Stimulated activated memory B cell treated with anti-CD40 and anti-IgM and Interleukin-4, amounts not matched to agents 10 μg/mL and 1 μg/mL and 100 μg/mL, for 72 hours (primary cell): ENCODE results near the gene RGS7.

ENCODE experiments used
- ATAC-seq: fragments of 150-1000 bp; cut with Tn5 transposase; 2 replicates; pipeline ENCODE4 v1.10.0; 2021
- H3K27ac Mint-ChIP-seq: one replicate; pipeline ENCODE4 v1.8.0; 2022; ENCODE audit warnings: mild to moderate bottlenecking, mixed read lengths
- H3K27me3 Mint-ChIP-seq: one replicate; pipeline ENCODE4 v1.8.0; 2022; ENCODE audit warnings: mixed read lengths
- H3K36me3 Mint-ChIP-seq: one replicate; pipeline ENCODE4 v1.8.0; 2022; ENCODE audit warnings: mixed read lengths
- H3K4me1 Mint-ChIP-seq: one replicate; pipeline ENCODE4 v1.8.0; 2022; ENCODE audit warnings: mixed read lengths
- H3K4me3 Mint-ChIP-seq: one replicate; pipeline ENCODE4 v1.8.0; 2022; ENCODE audit warnings: mild to moderate bottlenecking, moderate library complexity, mixed read lengths
- H3K9me3 Mint-ChIP-seq: one replicate; pipeline ENCODE4 v1.8.0; 2022; ENCODE audit warnings: mixed read lengths

The RGS7 gene

DNA sequence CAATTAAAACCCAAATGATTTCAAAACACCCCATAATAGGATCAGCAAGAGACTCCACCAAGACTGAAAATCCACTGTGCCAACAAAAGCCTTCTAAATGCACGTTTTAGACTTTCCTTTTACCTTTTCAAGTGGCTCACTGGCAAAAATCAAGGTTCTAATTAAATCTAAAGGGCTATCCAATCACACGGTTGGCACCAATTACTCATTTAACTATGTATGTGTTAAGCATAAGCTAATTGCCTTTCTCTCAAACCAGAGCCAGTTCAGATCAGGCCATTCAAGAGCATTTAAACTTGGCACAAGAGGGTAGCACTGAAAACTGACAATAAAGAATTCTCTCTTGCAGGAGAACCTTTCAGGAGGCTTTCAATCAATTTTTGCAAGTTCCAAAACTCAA, 139.5 kb downstream of the RGS7 start:
- Mint-ChIP-seq H3K4me3 (no peak overlapping the region), H3K9me3 (peaks cover 4% of the 10 kb centered on the region), H3K27me3 (no peaks in the 10 kb centered on the region), H3K4me1 (no peaks in the 10 kb centered on the region), H3K27ac (no peak overlapping the region), H3K36me3 (no peaks in the 10 kb centered on the region)
- no peak for ATAC-seq

DNA sequence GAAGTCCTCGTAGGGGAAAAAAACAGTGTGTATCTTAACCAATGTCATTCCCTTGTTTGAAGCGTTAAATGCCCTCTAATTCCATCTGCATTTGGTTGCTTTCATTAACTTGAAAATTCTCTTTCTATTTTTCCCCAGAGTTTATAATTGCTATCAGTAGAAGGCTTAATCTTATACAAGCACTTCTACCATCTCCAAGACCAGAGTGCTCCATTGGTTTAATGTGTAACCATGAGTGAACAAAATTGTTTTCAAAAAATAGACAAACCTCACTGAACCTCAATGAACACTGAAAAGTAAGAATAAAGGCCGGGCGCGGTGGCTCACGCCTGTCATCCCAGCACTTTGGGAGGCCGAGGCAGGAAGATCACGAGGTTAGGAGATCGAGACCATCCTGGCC, 141.3 kb downstream of the RGS7 start:
- no peaks in the 10 kb centered on the region for H3K27me3 Mint-ChIP-seq
- H3K27ac Mint-ChIP-seq = no peak overlapping the region
- peaks cover 2% of the 10 kb centered on the region for H3K9me3 Mint-ChIP-seq
- H3K4me3 Mint-ChIP-seq = no peak overlapping the region
- H3K36me3 Mint-ChIP-seq = no peaks in the 10 kb centered on the region
- H3K4me1 Mint-ChIP-seq = no peaks in the 10 kb centered on the region
- ATAC-seq = no peak

DNA sequence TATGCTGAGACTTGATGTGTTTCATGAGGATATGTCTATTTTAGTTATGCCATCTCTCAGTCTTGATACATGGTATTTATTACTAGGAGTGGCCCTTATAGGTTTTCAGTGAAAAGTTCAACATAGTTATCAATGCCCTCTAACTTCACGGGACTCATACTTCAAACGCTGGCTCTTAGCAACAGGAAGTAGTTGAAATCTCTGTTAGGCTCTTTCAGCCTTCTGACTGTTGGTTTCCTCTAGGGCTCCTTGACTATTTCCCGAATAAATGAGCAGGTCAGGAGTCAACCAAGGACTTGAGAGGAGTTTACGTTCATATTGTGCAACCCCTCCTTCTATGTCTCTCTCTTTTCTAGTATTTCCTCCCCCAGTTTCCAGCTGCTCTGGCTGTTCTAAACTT, 141.8 kb downstream of the RGS7 start:
- no peak for ATAC-seq
- Mint-ChIP-seq H3K4me1 (no peaks in the 10 kb centered on the region), H3K9me3 (no peaks in the 10 kb centered on the region), H3K4me3 (no peak overlapping the region), H3K36me3 (no peaks in the 10 kb centered on the region), H3K27ac (no peak overlapping the region), H3K27me3 (no peaks in the 10 kb centered on the region)

DNA sequence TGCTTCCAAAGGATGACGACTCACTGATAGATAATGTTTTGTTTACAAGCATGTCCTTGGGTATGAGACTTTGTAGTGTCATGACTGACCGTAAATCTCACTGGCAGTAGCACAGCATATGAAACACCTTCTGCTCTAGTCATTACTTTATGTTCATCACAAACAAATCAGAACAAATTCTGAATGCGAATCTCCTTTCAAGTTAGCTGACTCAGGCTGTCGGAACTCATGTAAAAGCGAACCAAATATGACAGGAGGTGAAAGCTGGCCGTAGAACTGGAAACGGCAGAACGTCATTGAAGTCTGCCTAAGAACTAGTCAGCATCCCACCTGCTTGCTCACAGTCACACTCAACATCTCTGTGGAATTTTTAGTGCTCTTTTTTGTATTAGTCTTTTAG, 143.9 kb downstream of the RGS7 start:
- no peak overlapping the region for H3K27ac Mint-ChIP-seq
- no peak for ATAC-seq
- H3K36me3 Mint-ChIP-seq = no peaks in the 10 kb centered on the region
- no peaks in the 10 kb centered on the region for H3K4me1 Mint-ChIP-seq
- H3K27me3 Mint-ChIP-seq = no peaks in the 10 kb centered on the region
- H3K4me3 Mint-ChIP-seq = no peak overlapping the region
- H3K9me3 Mint-ChIP-seq = no peaks in the 10 kb centered on the region

DNA sequence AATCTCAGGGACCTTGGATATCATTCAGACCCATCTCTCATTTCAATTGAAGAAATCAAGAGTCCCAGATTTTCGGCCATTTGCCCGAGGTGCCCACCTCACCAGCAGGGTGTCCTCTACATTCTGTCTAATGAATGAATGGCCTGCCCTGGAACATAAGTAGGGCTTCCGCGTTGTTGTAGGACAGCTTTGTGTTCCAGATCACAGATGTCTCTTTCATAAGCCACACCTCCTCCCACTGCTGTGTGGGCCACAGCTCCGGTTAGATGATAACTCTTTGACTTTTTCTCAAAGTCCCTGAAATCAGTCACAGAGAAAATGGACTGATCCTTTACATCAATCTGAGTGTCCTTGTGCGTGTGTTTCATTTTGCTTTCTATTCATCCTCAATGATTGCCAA, 144.4 kb downstream of the RGS7 start:
- no peak overlapping the region for H3K27ac Mint-ChIP-seq
- no peaks in the 10 kb centered on the region for H3K9me3 Mint-ChIP-seq
- H3K4me1 Mint-ChIP-seq = no peaks in the 10 kb centered on the region
- H3K4me3 Mint-ChIP-seq = no peak overlapping the region
- no peaks in the 10 kb centered on the region for H3K36me3 Mint-ChIP-seq
- H3K27me3 Mint-ChIP-seq = no peaks in the 10 kb centered on the region
- ATAC-seq = no peak

DNA sequence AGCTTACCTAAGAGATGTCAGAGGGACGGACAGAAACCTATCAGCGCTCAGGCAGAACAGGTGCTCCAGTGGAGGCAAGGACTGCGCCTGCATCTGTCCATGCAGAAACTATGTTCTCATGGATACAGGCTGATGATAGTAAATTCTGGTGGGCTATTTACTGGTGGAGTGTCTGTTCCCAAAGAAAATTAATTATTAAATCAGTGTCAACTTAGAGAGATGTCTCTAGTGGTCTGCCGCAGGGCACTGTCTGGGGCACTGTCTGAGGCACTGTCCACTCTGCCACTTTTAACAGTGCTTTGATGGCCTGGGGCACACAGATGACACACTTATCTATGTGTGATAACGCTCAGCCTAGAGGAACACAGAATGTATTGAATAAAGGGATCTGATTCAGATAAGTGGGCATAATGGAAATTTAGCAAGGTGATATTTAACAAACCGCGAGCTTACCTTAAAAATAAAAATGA, 148.1 kb downstream of the RGS7 start:
- Mint-ChIP-seq H3K4me3 (no peak overlapping the region), H3K4me1 (no peaks in the 10 kb centered on the region), H3K9me3 (peaks cover 6% of the 10 kb centered on the region), H3K27ac (no peak overlapping the region), H3K36me3 (no peaks in the 10 kb centered on the region), H3K27me3 (no peaks in the 10 kb centered on the region)
- ATAC-seq = no peak

DNA sequence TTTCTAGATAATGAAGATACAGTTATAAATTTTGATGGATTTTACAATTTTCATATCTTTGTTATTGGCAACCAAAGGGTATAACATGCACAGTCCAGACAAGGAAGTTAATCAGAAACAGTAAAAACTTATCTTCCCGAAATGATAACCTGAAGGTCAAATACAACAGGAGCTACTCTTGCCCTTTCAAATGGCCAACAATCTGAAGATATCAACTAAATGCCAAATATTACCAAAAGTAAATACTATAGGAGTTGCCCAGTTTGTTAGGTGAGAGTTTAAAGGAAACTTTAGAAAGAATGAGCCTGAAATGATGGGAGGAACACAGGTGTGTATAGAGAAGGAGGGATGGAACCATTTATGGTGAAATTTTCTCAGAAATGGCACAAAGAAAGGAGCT, 153.2 kb downstream of the RGS7 start:
- H3K27ac Mint-ChIP-seq = no peak overlapping the region
- H3K4me3 Mint-ChIP-seq = no peak overlapping the region
- no peaks in the 10 kb centered on the region for H3K27me3 Mint-ChIP-seq
- H3K9me3 Mint-ChIP-seq = peaks cover 6% of the 10 kb centered on the region
- no peak for ATAC-seq
- no peaks in the 10 kb centered on the region for H3K36me3 Mint-ChIP-seq
- peaks cover 5% of the 10 kb centered on the region for H3K4me1 Mint-ChIP-seq

DNA sequence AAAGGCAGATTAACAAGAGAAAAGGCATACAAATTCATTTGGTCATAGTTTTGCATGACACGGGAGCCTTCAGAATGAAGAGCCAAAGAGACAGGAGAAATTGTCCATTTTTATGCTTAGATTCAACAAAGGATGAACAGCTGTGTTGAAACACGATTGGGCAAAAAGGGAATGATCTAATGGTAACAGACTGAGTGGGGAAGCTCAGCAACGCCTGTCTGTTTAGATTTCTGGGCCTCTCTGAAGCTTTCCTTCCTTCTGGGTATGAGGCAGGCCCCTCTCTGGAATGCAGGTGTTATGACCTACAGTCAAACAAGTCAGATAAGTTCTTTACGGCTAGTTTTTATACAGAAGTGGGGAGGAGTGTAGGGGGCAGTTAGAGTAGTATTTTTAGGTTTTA, 154.6 kb downstream of the RGS7 start:
- no peak for ATAC-seq

DNA sequence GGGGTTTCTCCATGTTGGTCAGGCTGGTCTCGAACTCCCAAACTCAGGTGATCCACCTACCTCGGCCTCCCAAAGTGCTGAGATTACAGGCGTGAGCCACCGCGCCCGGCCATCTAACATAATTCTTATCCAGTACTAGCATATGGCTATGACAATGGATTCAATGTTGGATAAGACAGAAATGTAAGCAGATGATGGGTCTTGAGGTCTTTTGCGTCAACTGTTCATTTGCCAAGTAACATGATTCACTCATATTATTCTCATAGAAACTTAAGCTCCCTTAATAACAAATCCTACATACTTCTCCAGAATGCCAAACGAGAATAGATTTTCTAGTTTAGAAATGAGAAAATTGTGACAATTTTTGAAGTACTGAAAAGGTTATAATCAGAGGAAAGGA, 170.3 kb downstream of the RGS7 start:
- Mint-ChIP-seq H3K36me3 (no peaks in the 10 kb centered on the region), H3K27ac (no peak overlapping the region), H3K27me3 (no peaks in the 10 kb centered on the region), H3K9me3 (no peaks in the 10 kb centered on the region), H3K4me3 (no peak overlapping the region), H3K4me1 (no peaks in the 10 kb centered on the region)
- no peak for ATAC-seq

More for the DNA sequence above, 154.6 kb downstream of the RGS7 start:
- Mint-ChIP-seq H3K36me3 (no peaks in the 10 kb centered on the region), H3K4me1 (peaks cover 5% of the 10 kb centered on the region), H3K27me3 (no peaks in the 10 kb centered on the region), H3K4me3 (no peak overlapping the region), H3K9me3 (peaks cover 6% of the 10 kb centered on the region), H3K27ac (no peak overlapping the region)

DNA sequence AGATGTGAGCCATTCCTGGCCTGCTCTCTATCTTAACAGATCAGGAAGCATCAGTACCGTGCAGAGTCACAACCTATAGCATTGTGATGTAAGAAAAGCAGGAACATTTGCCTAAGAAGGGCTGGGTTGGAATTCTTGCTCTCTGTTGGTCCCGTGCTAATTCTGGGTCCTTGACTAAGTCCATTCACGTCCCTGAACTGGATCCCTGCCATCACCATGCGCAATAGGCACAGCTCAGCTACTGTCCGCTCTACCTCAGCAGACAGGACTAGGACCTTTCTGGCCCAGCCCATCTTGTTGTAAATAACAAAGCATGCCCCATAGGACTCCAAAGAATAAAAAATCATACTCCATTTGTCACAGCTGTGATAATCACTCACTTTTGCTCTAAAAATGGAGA, 175.0 kb downstream of the RGS7 start:
- no peak overlapping the region for H3K27ac Mint-ChIP-seq
- no peaks in the 10 kb centered on the region for H3K4me1 Mint-ChIP-seq
- H3K36me3 Mint-ChIP-seq = no peaks in the 10 kb centered on the region
- no peak for ATAC-seq
- no peak overlapping the region for H3K4me3 Mint-ChIP-seq
- H3K9me3 Mint-ChIP-seq = peaks cover 2% of the 10 kb centered on the region
- no peaks in the 10 kb centered on the region for H3K27me3 Mint-ChIP-seq

DNA sequence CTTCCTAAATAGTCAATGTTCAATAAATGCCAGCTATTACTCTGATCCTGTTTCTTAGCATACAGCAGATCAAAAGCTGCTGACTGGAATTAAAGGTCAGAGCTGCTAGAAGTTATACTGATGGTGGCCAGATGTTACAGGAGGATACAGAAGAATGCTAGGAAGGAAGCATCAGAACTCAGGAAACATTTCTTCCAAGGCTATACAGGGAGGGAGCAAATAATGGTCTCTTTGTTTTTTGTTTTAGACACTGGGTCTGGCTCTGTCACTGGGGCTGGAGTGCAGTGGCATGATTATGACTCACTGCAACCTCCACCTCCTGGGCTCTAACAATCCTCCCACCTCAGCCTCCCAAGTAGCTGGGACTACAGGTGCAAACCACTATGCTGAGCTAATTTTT, 175.5 kb downstream of the RGS7 start:
- Mint-ChIP-seq H3K4me3 (no peak overlapping the region), H3K27me3 (no peaks in the 10 kb centered on the region), H3K27ac (no peak overlapping the region)

DNA sequence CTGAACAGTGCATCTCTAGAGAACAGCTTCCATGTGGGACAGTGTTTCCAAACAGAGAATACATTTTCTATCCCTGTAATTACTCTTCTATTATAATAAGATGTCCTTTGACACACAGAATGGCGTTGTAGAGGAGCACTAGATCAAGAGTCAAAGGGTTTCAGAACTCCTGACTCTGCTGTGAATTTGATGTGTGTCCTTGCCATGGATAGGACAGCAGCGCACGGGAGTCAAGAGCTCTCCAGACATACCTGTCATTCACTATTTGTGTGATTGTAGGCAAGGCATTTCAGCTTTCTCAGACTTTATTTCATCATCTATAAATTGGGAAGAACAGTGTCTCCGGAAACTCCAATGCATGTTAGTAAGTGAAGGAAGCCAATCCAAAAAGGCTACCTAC, 176.4 kb downstream of the RGS7 start:
- H3K27ac Mint-ChIP-seq = no peak overlapping the region
- no peaks in the 10 kb centered on the region for H3K4me1 Mint-ChIP-seq
- H3K9me3 Mint-ChIP-seq = peaks cover 3% of the 10 kb centered on the region
- H3K4me3 Mint-ChIP-seq = no peak overlapping the region
- no peaks in the 10 kb centered on the region for H3K36me3 Mint-ChIP-seq
- no peak for ATAC-seq
- no peaks in the 10 kb centered on the region for H3K27me3 Mint-ChIP-seq

More for the DNA sequence above, 175.5 kb downstream of the RGS7 start:
- ATAC-seq = no peak
- Mint-ChIP-seq H3K9me3 (peaks cover 3% of the 10 kb centered on the region), H3K4me1 (no peaks in the 10 kb centered on the region), H3K36me3 (no peaks in the 10 kb centered on the region)

DNA sequence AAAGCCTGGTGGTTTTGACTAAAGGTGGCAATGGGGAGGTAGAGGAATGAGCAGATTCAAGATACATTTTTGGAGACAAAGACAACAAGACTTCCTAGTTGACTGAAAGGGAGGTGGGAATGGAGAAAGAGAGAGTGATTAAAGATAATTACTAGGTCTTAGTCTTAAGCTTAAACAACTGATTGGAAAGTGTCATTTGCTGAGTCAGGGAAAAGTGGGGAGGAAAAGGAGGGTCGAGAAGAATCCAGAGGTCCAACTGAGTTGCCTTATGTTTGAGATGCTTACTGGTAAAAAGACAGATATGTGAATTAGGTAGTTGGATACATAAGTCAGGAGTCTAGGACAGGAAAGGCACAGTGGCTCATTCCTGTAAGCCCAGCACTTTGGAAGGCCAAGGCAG, 179.3 kb downstream of the RGS7 start:
- no peak for ATAC-seq
- Mint-ChIP-seq H3K27me3 (no peaks in the 10 kb centered on the region), H3K27ac (no peak overlapping the region), H3K4me3 (no peak overlapping the region), H3K9me3 (peaks cover 3% of the 10 kb centered on the region), H3K4me1 (no peaks in the 10 kb centered on the region), H3K36me3 (no peaks in the 10 kb centered on the region)

DNA sequence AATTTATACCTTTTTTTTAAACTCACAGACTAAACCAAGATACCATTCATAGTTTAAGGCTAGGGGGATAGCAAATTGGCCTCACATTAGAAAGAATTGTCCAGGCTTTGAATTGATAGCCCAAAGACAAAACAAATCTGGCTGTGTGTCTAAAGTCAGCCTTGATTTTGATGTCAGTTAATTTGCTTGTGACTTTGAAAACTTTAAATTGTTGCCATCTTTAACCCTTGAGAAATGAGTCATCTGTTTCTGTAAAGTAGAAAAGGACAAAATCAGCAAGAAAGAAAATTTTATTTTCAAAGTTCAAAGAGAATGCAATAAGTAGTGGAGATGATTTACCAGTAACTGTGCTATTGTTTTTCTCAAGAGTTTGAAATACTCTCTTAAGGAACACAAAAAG, 184.5 kb downstream of the RGS7 start:
- H3K36me3 Mint-ChIP-seq = no peaks in the 10 kb centered on the region
- H3K9me3 Mint-ChIP-seq = peaks cover 3% of the 10 kb centered on the region
- H3K4me3 Mint-ChIP-seq = no peak overlapping the region
- no peaks in the 10 kb centered on the region for H3K4me1 Mint-ChIP-seq
- H3K27me3 Mint-ChIP-seq = no peaks in the 10 kb centered on the region
- no peak for ATAC-seq
- H3K27ac Mint-ChIP-seq = no peak overlapping the region

DNA sequence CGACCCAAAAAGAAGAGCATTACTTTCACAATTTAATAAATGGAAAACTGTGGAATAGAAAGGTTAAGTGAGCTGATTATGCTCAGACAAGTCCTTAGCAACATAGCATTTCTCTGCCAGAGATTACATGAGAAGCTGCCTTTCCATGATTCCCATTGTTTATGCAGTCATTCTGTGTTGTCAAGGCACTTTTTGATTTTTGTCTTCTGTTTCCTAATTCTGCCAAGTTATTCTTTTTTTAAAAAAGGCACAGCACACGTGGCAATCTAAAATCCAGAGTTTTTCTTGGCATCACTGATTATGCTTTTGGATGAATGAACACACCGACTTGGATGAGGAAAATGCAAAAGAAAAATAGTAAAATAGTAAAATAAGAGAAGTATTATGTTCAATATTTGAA, 185.0 kb downstream of the RGS7 start:
- H3K4me1 Mint-ChIP-seq = no peaks in the 10 kb centered on the region
- H3K9me3 Mint-ChIP-seq = peaks cover 1% of the 10 kb centered on the region
- H3K27ac Mint-ChIP-seq = no peak overlapping the region
- no peaks in the 10 kb centered on the region for H3K27me3 Mint-ChIP-seq
- H3K4me3 Mint-ChIP-seq = no peak overlapping the region
- no peak for ATAC-seq
- no peaks in the 10 kb centered on the region for H3K36me3 Mint-ChIP-seq

DNA sequence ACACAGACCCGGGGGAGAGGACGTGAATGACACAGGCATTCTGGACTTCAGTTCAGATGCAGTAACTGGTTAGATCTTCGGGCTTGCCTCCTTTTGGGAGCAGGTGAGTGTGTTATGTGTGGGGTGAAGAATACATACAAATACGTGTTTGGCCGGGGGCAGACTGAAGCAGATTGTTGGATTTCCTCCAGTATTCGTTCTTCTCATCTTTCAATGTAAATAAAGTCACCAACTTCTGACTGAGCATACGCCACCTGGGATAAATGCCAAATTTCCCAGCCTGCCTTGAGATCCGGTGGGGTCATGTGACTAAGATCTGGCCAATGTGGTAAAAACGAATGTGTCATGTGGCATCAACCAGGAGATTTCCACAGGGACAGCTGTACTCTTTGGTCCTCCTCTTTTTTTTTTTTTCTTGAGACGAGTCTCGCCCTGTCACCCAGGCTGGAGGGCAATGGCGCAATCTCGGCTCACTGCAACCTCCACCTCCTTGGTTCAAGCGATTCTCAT, 189.8 kb downstream of the RGS7 start:
- Mint-ChIP-seq H3K9me3 (no peaks in the 10 kb centered on the region), H3K4me1 (no peaks in the 10 kb centered on the region), H3K36me3 (no peaks in the 10 kb centered on the region), H3K27ac (no peak overlapping the region), H3K27me3 (no peaks in the 10 kb centered on the region), H3K4me3 (no peak overlapping the region)
- ATAC-seq = no peak

DNA sequence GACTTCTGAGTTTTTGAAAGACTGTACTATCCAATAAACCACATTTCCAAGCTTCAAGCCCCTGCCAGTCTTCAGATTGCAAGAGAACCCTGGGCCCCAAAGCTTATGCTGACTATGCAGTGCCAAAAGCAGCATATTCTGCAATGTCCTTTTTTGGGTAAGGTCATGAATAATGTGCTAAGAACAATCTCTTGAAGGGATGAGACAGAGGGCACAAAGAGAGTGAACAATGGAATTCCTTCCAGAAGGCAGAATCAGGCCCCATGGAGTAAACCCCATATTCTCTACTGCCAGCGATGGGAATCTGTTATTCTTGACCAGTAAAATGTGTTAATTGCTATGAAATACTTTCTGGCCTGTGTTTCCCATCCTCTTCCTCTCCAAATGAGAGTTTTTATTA, 190.4 kb downstream of the RGS7 start:
- Mint-ChIP-seq H3K36me3 (no peaks in the 10 kb centered on the region), H3K4me3 (no peak overlapping the region), H3K27ac (no peak overlapping the region), H3K4me1 (no peaks in the 10 kb centered on the region), H3K27me3 (no peaks in the 10 kb centered on the region), H3K9me3 (no peaks in the 10 kb centered on the region)
- ATAC-seq = no peak
